ENCODE results near the gene INHA. TPM values are rescaled to one million over a fixed set of nuclear protein-coding genes. Genes with fewer than 3 reads are reported as not detected.

INHA gene
- total RNA-seq, 1 donor from 2014 or later = not detected

GRCh38 chr2:219538504-219538951 lies 33.6 kb upstream of the INHA start:
- H3K27me3 ChIP-seq = no peaks in the 10 kb centered on the region
- H3K4me3 ChIP-seq = no peak overlapping the region
- no peak overlapping the region for H3K27ac ChIP-seq
- DNase-seq (ENCODE audit: low spot score in 2 of 2) = no peak
- intact Hi-C loops (cut with DNase I) = loop anchor here (10.0 kb wide), 1 partner anchor 244 kb away; no protein-coding TSS in a partner anchor
- H3K36me3 ChIP-seq = peaks cover 26 to 36% of the 10 kb centered on the region in 2 donors
- no peaks in the 10 kb centered on the region for H3K9me3 ChIP-seq
- TF ChIP-seq CTCF (IDR thresholded peaks at IDR 0.05) = no peak
- H3K4me1 ChIP-seq = peaks cover 8 to 16% of the 10 kb centered on the region in 2 donors

- H3K4me1 ChIP-seq = peaks cover 8 to 18% of the 10 kb centered on the region in 2 donors
- H3K27me3 ChIP-seq = no peaks in the 10 kb centered on the region
- no peak for DNase-seq (ENCODE audit: low spot score in 2 of 2)
- H3K4me3 ChIP-seq = no peak overlapping the region
- H3K9me3 ChIP-seq = no peaks in the 10 kb centered on the region
- H3K27ac ChIP-seq = no peak overlapping the region
- H3K36me3 ChIP-seq = peaks cover 26 to 36% of the 10 kb centered on the region in 2 donors
- intact Hi-C loops (cut with DNase I) = loop anchor here (10.0 kb wide), 1 partner anchor 244 kb away; no protein-coding TSS in a partner anchor
- no peak for TF ChIP-seq CTCF (IDR thresholded peaks at IDR 0.05)
Observed at GRCh38 chr2:219538956-219539788, 32.9 kb upstream of the INHA start.

DNA sequence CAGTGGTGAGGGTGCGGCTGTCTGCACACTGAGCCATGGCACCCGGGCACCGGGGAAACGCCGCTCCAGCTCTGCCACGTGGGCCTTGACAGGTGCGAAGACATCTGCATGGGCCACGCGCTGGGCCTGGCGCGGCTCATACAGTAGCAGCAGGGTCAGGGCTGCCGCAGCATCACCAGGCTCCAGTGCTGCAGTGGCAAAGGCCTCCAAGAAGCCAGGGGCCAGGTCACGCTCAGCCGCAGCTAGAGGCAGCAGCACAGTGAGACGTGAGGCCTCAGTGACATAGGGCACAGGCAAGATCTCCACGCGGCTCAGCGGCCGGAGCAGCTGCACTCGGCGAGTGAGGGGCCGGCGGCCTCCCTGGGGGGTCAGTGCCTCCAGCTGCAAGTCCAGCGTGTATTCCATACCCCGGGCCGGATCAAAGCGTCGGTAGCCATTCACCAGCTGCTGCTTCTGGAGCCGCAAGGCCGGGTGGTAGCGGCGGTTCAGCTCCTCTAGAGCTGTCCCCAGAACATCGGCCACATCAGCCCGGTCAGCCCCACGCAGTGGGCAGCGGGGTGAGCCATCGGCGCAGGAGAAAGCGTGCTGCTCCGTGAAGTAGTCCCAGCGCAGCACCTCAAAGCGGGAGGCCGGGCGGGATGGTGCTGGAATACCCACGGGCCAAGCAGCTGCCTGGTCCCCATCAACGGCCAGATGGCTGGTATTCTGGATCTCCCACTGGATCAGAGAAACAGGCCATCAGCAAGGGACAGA lies 32.0 kb upstream of the INHA start:
- Histone ChIP-seq H3K27ac (no peak overlapping the region), H3K4me3 (no peak overlapping the region), H3K27me3 (no peaks in the 10 kb centered on the region), H3K36me3 (peaks cover 26 to 36% of the 10 kb centered on the region in 2 donors), H3K4me1 (peaks cover 8 to 24% of the 10 kb centered on the region in 2 donors), H3K9me3 (no peaks in the 10 kb centered on the region)
- TF ChIP-seq CTCF (IDR thresholded peaks at IDR 0.05) = no peak
- DNase-seq (ENCODE audit: low spot score in 2 of 2) = no peak
- intact Hi-C loops (cut with DNase I) = loop anchor here (10.0 kb wide), 2 partner anchors 245 to 265 kb away; partner anchors contain the start of gene DNAJB2

DNA sequence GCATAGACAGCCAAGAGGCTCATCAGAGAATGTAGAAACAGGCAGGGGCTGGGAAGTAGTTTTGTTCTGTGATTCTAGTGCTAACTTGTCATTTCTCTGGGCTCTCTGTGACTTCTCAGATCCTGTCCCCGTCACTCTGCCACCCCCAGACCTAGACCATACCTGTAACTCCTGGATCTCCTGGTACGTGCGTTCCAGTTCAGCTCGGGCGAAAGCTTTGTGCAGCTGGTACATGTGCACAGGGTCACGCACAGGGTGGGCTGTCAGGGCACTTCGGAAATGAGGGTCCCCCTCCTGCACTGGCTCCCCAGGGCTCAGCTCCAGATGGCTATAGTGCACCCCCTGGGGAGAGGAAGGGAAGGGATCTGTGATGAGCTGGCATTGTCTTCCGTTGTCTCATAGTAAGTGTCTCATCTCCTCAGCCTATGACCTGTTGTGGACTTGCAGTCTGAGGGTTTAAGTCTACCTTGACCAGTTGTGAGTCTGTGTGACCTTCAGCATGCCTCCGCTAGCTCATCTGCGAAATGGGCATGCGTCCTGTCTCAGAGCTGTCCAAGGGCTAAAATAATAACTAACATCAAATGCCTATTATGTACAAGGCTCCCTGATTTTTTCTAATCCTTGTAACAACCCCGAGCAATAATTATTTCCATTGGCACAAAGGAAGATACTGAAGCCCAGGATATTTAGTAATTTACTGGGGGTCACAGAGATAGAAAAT lies 31.2 kb upstream of the INHA start:
- peaks cover 26 to 36% of the 10 kb centered on the region in 2 donors for H3K36me3 ChIP-seq
- intact Hi-C loops (cut with DNase I) = loop anchor here (10.0 kb wide), 1 partner anchor 266 kb away; the partner anchor contains the start of gene DNAJB2
- H3K9me3 ChIP-seq = no peaks in the 10 kb centered on the region
- H3K27ac ChIP-seq = no peak overlapping the region
- TF ChIP-seq CTCF (IDR thresholded peaks at IDR 0.05) = no peak
- no peak overlapping the region for H3K4me3 ChIP-seq
- DNase-seq (ENCODE audit: low spot score in 2 of 2) = no peak
- peaks cover 8 to 24% of the 10 kb centered on the region in 2 donors for H3K4me1 ChIP-seq
- no peaks in the 10 kb centered on the region for H3K27me3 ChIP-seq

DNA sequence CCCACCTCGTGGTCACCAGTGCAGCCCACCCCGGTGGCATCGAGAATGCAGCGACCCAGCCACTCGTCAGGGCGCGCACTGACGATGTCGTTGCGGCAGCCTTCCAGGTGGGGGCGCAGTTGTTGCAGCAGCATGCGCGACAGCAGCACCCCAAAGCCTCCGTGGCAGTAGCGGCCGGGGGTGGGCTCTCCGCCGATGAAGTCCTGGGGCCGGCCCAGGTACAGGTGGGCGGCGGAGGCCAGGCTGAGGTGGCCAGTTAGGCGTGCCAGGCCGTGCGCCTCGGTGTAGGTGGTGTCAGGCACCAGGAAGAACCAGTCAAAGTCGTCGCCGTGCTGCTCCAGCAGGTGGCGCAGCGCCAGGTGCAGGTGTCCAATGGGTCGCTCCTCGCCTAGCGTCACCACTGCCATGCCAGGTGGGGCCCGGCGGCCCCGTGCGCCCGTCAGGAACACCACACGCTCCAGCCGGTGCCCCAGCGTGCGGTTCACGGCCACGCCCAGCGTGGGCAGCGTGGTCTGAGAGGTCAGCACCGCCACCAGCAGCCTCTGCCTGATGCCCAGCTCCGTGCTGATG lies 30.4 kb upstream of the INHA start:
- peaks cover 26 to 36% of the 10 kb centered on the region in 2 donors for H3K36me3 ChIP-seq
- intact Hi-C loops (cut with DNase I) = loop anchor here (1.0 to 10.0 kb wide), 3 partner anchors 40 to 267 kb away; partner anchors contain the start of genes DNAJB2 and STK11IP
- peak overlapping the region; percentile 31 to 43 for H3K4me3 ChIP-seq
- H3K4me1 ChIP-seq = peaks cover 8 to 24% of the 10 kb centered on the region in 2 donors
- H3K27me3 ChIP-seq = no peaks in the 10 kb centered on the region
- TF ChIP-seq CTCF (IDR thresholded peaks at IDR 0.05) = peak; percentile 86 to 88 (median 87)
- H3K9me3 ChIP-seq = no peaks in the 10 kb centered on the region
- DNase-seq (ENCODE audit: low spot score in 2 of 2) = peak in 1 of 2 donors; percentile 87
- H3K27ac ChIP-seq = no peak overlapping the region

Data from ascending aorta (tissue), 2 donors.